ENCODE results near the gene BTBD3.

The BTBD3 gene

DNA sequence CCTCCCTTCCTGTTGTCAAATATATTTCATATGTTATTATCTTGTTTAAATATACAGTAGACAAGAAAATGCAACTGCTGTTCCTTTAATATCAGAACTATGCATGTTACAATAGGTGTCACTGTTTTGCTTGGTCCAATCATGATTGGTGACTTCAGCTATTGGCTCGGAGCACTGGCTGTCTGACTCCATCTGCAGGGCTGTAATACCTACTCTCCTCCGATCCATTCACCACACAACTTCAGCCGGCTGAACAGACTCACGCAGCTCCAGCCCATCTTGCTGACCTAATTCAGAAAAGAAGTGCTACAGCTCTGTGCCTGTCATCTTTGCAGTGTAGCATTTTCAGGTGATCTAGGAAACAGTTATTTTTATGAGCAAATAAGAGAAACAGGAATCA, at the start of gene BTBD3:
BTBD3 (plus strand) TSS at position 231 of the 400 bp plus-strand sequence. CDS start 383 bp downstream, outside the sequence.
- DNase-seq (ENCODE audit: low read depth) = no peak
- TF ChIP-seq, protein P1, sequence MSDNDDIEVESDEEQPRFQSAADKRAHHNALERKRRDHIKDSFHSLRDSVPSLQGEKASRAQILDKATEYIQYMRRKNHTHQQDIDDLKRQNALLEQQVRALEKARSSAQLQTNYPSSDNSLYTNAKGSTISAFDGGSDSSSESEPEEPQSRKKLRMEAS (IDR thresholded peaks at IDR 0.05; ENCODE audit: low read depth, low read length) = no peak
- no peak for TF ChIP-seq MYC (IDR thresholded peaks at IDR 0.05; ENCODE audit: low read depth, low read length)
- TF ChIP-seq, protein P2, sequence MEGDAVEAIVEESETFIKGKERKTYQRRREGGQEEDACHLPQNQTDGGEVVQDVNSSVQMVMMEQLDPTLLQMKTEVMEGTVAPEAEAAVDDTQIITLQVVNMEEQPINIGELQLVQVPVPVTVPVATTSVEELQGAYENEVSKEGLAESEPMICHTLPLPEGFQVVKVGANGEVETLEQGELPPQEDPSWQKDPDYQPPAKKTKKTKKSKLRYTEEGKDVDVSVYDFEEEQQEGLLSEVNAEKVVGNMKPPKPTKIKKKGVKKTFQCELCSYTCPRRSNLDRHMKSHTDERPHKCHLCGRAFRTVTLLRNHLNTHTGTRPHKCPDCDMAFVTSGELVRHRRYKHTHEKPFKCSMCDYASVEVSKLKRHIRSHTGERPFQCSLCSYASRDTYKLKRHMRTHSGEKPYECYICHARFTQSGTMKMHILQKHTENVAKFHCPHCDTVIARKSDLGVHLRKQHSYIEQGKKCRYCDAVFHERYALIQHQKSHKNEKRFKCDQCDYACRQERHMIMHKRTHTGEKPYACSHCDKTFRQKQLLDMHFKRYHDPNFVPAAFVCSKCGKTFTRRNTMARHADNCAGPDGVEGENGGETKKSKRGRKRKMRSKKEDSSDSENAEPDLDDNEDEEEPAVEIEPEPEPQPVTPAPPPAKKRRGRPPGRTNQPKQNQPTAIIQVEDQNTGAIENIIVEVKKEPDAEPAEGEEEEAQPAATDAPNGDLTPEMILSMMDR (IDR thresholded peaks at IDR 0.05; ENCODE audit: low read depth, low read length) = no peak
- no peak for TF ChIP-seq POLR2A (IDR thresholded peaks at IDR 0.05; ENCODE audit: extremely low read depth, insufficient read length)
- H3K4me3 ChIP-seq (ENCODE audit: low read depth, low read length) = no peak within 1 kb of the TSS

DNA sequence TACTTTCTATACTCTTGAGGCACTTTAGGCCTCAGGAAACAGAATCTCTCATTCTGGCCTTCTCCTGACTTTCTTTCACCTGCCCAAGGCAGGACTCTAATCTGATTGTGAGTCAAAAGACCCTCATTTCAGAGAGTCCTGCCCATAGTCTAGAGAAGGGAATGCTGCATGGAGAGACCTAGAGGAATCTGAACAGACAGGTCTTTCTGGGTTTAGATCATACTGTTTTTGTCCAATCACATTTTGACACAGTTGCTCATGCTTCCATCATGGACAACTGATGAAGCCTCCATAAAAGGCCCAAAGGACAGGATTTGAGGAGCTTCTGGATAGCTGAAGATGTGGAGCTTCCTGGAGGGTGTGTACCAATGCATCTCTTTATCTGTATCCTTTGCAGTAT, 48.1 kb upstream of the BTBD3 start:
- H3K4me3 ChIP-seq (ENCODE audit: low read depth, low read length) = no peak overlapping the region
- TF ChIP-seq MYC (IDR thresholded peaks at IDR 0.05; ENCODE audit: low read depth, low read length) (no peak), POLR2A (IDR thresholded peaks at IDR 0.05; ENCODE audit: extremely low read depth, insufficient read length) (no peak)
- TF ChIP-seq, protein P2 (IDR thresholded peaks at IDR 0.05; ENCODE audit: low read depth, low read length) = no peak
- TF ChIP-seq, protein P1 (IDR thresholded peaks at IDR 0.05; ENCODE audit: low read depth, low read length) = no peak
- no peak for DNase-seq (ENCODE audit: low read depth)

DNA sequence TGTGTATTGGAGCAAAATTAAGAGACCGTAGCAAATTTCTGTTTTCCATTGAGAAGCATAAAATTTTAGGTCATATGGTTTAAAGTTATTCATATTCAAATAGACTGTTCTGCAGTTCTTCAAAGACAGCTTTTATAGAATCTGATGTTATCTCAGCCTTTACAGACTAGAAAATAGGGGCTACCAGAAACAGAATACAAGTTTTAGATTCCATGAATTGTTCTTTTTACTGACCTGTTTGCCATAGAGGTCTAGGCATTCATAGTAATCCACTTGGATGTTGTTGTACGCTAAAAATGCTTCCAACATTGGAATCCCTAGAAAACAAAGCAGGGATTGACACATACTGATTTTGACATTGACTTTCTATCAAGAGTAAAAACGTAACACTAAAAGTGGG, 47.3 kb upstream of the BTBD3 start:
- no peak for DNase-seq (ENCODE audit: low read depth)
- H3K4me3 ChIP-seq (ENCODE audit: low read depth, low read length) = no peak overlapping the region
- TF ChIP-seq, protein P1 (IDR thresholded peaks at IDR 0.05; ENCODE audit: low read depth, low read length) = no peak
- no peak for TF ChIP-seq MYC (IDR thresholded peaks at IDR 0.05; ENCODE audit: low read depth, low read length)

GRCh38 chr20:11876555-11876954, 41.1 kb upstream of the BTBD3 start:
- TF ChIP-seq, protein P1 (IDR thresholded peaks at IDR 0.05; ENCODE audit: low read depth, low read length) = no peak
- TF ChIP-seq, protein P2 (IDR thresholded peaks at IDR 0.05; ENCODE audit: low read depth, low read length) = no peak
- TF ChIP-seq MYC (IDR thresholded peaks at IDR 0.05; ENCODE audit: low read depth, low read length) (no peak), POLR2A (IDR thresholded peaks at IDR 0.05; ENCODE audit: extremely low read depth, insufficient read length) (no peak)
- no peak overlapping the region for H3K4me3 ChIP-seq (ENCODE audit: low read depth, low read length)
- no peak for DNase-seq (ENCODE audit: low read depth)

- TF ChIP-seq, protein P2 (IDR thresholded peaks at IDR 0.05; ENCODE audit: low read depth, low read length) = no peak
- TF ChIP-seq POLR2A (IDR thresholded peaks at IDR 0.05; ENCODE audit: extremely low read depth, insufficient read length) (no peak), MYC (IDR thresholded peaks at IDR 0.05; ENCODE audit: low read depth, low read length) (no peak)
- TF ChIP-seq, protein P1 (IDR thresholded peaks at IDR 0.05; ENCODE audit: low read depth, low read length) = no peak
- H3K4me3 ChIP-seq (ENCODE audit: low read depth, low read length) = no peak overlapping the region
- DNase-seq (ENCODE audit: low read depth) = no peak
Measured at GRCh38 chr20:11880680-11881079, 37.0 kb upstream of the BTBD3 start.

- no peak for TF ChIP-seq MYC (IDR thresholded peaks at IDR 0.05; ENCODE audit: low read depth, low read length)
- TF ChIP-seq, protein P2 (IDR thresholded peaks at IDR 0.05; ENCODE audit: low read depth, low read length) = no peak
- no peak for TF ChIP-seq POLR2A (IDR thresholded peaks at IDR 0.05; ENCODE audit: extremely low read depth, insufficient read length)
- TF ChIP-seq, protein P1 (IDR thresholded peaks at IDR 0.05; ENCODE audit: low read depth, low read length) = no peak
- no peak overlapping the region for H3K4me3 ChIP-seq (ENCODE audit: low read depth, low read length)
- DNase-seq (ENCODE audit: low read depth) = no peak
Measured at GRCh38 chr20:11881449-11881848, 36.2 kb upstream of the BTBD3 start.

Measured in NB4 (cell line).